HG03521 (cell line): ENCODE results near the gene OGN.

ENCODE experiments used
- ATAC-seq: cut with Tn5 transposase; IDR thresholded peaks from one replicate; pipeline ENCODE4 v1.9.1; 2021; ENCODE audit warnings: mild to moderate bottlenecking, moderate library complexity; ENCODE audit not compliant: unreplicated experiment

OGN gene

GRCh38 chr9:92349771-92350739 lies 54.3 kb downstream of the OGN start:
- ATAC-seq: no peak

DNA sequence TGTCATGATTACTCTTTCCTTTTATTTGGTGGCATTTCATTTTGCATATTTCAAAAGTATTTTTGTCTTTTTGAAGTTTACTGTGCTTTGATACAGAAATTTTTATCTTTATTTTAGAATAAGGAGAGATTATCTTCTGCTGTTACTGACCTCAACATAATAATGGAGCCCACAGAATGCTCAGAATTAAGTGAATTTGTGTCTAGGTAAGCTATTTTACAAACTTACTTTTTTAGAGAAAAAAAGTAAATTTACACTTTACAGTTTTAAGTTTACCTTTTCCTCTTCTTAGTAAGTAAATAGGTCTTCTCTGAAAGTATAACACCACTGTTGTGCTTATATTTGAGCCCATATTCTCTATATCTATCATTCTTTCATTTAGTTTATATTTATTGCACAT lies 58.8 kb downstream of the OGN start:
- ATAC-seq: no peak

- ATAC-seq: no peak
Measured at GRCh38 chr9:92342825-92343488, 61.4 kb downstream of the OGN start.

DNA sequence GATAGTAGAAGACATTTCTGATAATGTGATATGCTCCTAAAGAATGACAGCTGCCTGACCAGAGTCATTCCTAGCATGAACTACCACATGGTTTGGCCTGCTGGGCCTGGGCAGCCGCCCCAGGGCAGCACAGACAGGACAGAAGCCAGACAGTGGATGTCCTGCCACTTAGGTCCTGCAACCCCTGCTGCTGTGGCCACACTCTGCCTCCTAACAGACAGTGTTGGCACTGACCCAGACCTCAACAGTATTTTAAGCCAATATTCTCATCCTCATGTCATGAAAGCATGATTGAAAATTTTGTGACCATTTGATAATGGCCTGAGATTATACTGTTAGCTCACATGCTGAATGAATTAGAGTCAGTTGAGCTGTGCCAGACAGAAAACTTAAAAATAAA lies 62.8 kb downstream of the OGN start:
- ATAC-seq: no peak

DNA sequence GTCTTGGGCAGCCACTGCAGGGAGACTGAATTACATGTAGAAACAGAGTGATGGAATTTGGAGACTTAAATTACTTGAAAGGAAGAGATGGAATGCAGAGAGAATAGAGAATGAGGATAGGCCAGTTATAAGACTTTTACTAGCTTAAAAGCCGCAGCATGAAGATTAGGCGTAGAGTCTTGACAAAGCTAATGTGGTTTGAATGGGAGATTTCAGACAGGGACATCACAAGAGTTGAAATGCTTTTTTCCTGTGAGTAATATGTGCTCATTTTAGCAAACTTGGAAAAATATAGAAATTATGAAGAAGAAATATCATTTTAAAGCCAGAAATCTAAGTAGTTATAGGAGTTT lies 71.1 kb downstream of the OGN start:
- ATAC-seq: no peak
